ENCODE measurements around the gene STK32C. TPM values are rescaled to one million over a fixed set of nuclear protein-coding genes. Genes with fewer than 3 reads are reported as not detected.
"Not testable (repeated sequence)": the region's sequence is repeated elsewhere in the genome, so short reads cannot be mapped to it uniquely, and the experiment has no call there.

Gene STK32C
- total and polyA plus RNA-seq, 8 donors, result 3.3 to 13.2 (median 5.2) TPM

GRCh38 chr10:132270256-132270655 lies 37.5 kb downstream of the STK32C start:
- 88 to 91% methylated on average over 11 of the region's 11 CpGs for WGBS, 2 donors
- Histone ChIP-seq H3K4me1 (no peaks in the 10 kb centered on the region), H3K27ac (no peak overlapping the region), H3K27me3 (no peaks in the 10 kb centered on the region), H3K4me3 (no peak overlapping the region), H3K36me3 (no peaks in the 10 kb centered on the region), H3K9me3 (no peaks in the 10 kb centered on the region)
- peak in 1 of 6 donors; percentile 45 for DNase-seq
- no peak for ATAC-seq
- intact Hi-C loops (cut with DNase I), result no loop called here
- FAIRE-seq, result no peak
- TF ChIP-seq CTCF (IDR thresholded peaks at IDR 0.05), result no peak

GRCh38 chr10:132269266-132270230 lies 38.2 kb downstream of the STK32C start:
- H3K4me3 ChIP-seq, result no peak overlapping the region
- FAIRE-seq (no peak), ATAC-seq (no peak), DNase-seq (peak in 2 of 6 donors; percentile 35 to 45)
- 72 to 78% methylated on average over 21 of the region's 21 CpGs for WGBS, 2 donors
- H3K9me3 ChIP-seq, result no peaks in the 10 kb centered on the region
- H3K27ac ChIP-seq, result no peak overlapping the region
- H3K36me3 ChIP-seq, result no peaks in the 10 kb centered on the region
- no peaks in the 10 kb centered on the region for H3K27me3 ChIP-seq
- intact Hi-C loops (cut with DNase I), result no loop called here
- H3K4me1 ChIP-seq, result no peaks in the 10 kb centered on the region
- no peak for TF ChIP-seq CTCF (IDR thresholded peaks at IDR 0.05)

GRCh38 chr10:132267916-132268315 lies 39.8 kb downstream of the STK32C start:
- ATAC-seq; H3K4me1 ChIP-seq; H3K4me3 ChIP-seq; H3K27ac ChIP-seq; FAIRE-seq; H3K36me3 ChIP-seq; H3K27me3 ChIP-seq; H3K9me3 ChIP-seq; intact Hi-C loops (cut with DNase I): not testable (repeated sequence)
- peak in 2 of 6 donors; percentile 15 to 20 for DNase-seq
- WGBS, 2 donors, result 81 to 94% methylated on average over 12 of the region's 12 CpGs

GRCh38 chr10:132266594-132267161 lies 41.1 kb downstream of the STK32C start:
- H3K27me3 ChIP-seq, result no peaks in the 10 kb centered on the region
- no peak overlapping the region for H3K27ac ChIP-seq
- peak in 3 of 6 donors; percentile 17 to 51 (median 49) for DNase-seq
- 34 to 47% methylated on average over 24 to 25 of the region's 25 CpGs for WGBS, 2 donors
- H3K36me3 ChIP-seq, result no peaks in the 10 kb centered on the region
- H3K4me1 ChIP-seq, result no peaks in the 10 kb centered on the region
- TF ChIP-seq CTCF (IDR thresholded peaks at IDR 0.05), result no peak
- intact Hi-C loops (cut with DNase I), result no loop called here
- ATAC-seq, result peak in 2 of 4 donors; percentile 67 to 73
- FAIRE-seq, result no peak
- H3K9me3 ChIP-seq, result no peaks in the 10 kb centered on the region
- H3K4me3 ChIP-seq, result no peak overlapping the region

GRCh38 chr10:132265890-132266496 lies 41.8 kb downstream of the STK32C start:
- Histone ChIP-seq H3K27me3 (no peaks in the 10 kb centered on the region), H3K36me3 (no peaks in the 10 kb centered on the region), H3K27ac (no peak overlapping the region), H3K9me3 (no peaks in the 10 kb centered on the region), H3K4me3 (no peak overlapping the region), H3K4me1 (no peaks in the 10 kb centered on the region)
- DNase-seq (peak in 2 of 6 donors; percentile 3 to 17), ATAC-seq (peak; percentile 18 to 55 (median 40)), FAIRE-seq (no peak)
- WGBS, 2 donors, result 14 to 19% methylated on average over 15 of the region's 15 CpGs
- intact Hi-C loops (cut with DNase I), result no loop called here
- TF ChIP-seq CTCF (IDR thresholded peaks at IDR 0.05), result no peak

All from pancreas (tissue), 10 donors.